Right ventricle myocardium superior (tissue), 1 donor: ENCODE results near the gene C2orf78. TPM values are rescaled to one million over a fixed set of nuclear protein-coding genes. Genes with fewer than 3 reads are reported as not detected.

Experiments
- ATAC-seq: fragments of 200-7000 bp; cut with Tn5 transposase; one replicate; pipeline ENCODE4 v1.9.1; 2020; ENCODE audit warnings: mild to moderate bottlenecking; ENCODE audit not compliant: poor library complexity
- DNase-seq: peaks from one replicate; pipeline ENCODE4 v3.0.0-alpha.2; 2020
- intact Hi-C: fragments of 100-400 bp; cut with DNase I; formaldehyde crosslinking; loops from one replicate; pipeline ENCODE4 v1.11.2; 2022
- total RNA-seq: library from RNA; stranded (reverse); fragmentation: NEBNext Ultra II Directional; extraction: Animal tissue kit (Norgen Biotek cat#: 25700); gene quantifications from one replicate; pipeline ENCODE4 v1.2.1, GENCODE V29; 2021
- donor health status: DM: no; HTN: yes; CAD: no; lungs with severe emphysema.

Gene C2orf78
- total RNA-seq, 1 donor from 2014 or later: not detected

DNA sequence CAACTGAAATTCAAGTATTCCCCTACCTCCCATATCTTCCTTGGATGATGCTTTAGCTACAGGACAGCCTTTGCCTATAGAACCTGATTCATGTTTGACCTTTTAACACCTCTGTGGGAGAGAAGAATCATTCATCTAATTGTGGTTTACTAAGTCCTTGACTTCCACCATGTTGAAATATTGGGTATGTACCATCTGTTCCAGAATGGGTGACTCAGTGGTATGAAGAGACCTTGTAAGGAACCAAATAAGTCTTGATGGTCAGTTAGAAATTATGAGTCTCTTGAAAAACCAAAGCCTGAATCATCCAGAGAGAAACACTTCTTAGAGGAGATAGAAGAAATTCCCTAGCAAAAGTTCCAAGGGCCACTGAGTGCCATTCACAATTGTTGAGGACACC, 72.2 kb downstream of the C2orf78 start:
- ATAC-seq (no peak), DNase-seq (no peak)

DNA sequence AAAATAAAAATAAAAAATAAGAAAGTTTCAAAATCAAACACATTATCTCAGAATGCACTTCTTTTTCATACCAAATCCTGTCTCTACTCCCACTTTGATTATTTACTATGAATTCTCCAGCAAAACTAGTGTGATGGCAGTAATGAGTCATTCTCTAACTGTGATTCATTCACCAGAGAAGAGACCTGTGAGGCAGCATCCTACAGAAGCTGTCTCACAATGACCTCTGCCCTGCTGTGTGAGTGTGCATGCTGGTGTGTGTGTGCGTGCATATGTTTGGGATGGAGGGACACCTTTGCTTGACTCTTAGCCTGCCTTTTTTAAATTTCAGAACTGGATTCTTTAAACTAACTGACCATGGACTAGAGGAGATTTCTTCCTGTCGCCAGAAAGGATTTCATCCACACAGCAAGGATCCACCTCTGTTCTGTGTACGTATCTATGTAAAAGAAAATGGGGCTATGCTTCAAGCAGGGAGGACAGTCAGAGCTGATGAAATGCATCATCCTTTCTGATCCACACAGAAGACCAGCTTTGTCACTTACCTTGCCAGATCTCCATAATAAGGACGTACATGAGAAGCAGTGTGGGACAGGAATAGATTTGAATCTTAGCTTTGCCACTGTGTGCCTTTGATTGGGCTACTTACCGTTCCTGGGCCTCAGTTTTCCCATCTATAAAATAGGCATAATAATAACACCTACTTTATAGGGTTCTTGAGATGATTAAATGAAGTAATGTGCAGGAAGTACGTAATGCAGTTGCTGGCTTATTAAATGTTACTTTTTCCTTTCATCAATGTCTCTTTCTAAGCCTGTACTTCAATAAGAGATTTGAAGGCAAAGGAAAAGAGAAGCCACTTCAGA, 76.0 kb downstream of the C2orf78 start:
- ATAC-seq: no peak
- DNase-seq: no peak
- intact Hi-C loops: no loop called here

More for the DNA sequence above, 72.2 kb downstream of the C2orf78 start:
- intact Hi-C loops: no loop called here

DNA sequence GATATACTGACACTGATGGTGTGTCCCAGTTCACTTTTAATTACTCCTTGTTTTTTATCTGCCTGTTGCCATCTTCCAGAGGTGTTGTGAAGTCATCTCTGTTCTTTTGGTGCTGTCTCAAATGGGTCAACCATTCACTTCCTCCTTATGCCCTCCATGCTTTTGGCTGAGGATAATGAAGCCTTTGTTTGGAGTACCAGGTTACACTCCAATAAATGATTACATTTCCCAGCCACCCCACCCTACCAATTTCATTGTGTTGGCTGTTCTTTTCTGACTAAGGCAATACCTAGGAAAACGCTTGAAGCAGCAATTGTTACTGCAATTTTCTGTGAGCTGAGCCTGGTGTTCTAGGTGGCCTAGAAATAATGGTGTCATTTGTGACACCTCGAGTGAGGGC, 79.0 kb downstream of the C2orf78 start:
- DNase-seq: no peak
- intact Hi-C loops: no loop called here

More for the DNA sequence above, 79.0 kb downstream of the C2orf78 start:
- no peak for ATAC-seq

Other genes with a start within 250 kb of the C2orf78 start
- gene NAT8, start 141.8 kb upstream of the C2orf78 start, total RNA-seq: not detected
- gene TPRKB, start 46.8 kb upstream of the C2orf78 start, total RNA-seq: 39.2 TPM
- 11.4 TPM for gene DUSP11, start 4.1 kb upstream of the C2orf78 start, total RNA-seq
- gene STAMBP, start 44.8 kb downstream of the C2orf78 start, total RNA-seq: 27.7 TPM
- 1.7 TPM for gene ACTG2, start 108.8 kb downstream of the C2orf78 start, total RNA-seq
- 17.7 TPM for gene DGUOK, start 142.7 kb downstream of the C2orf78 start, total RNA-seq
- gene TET3, start 200.7 kb downstream of the C2orf78 start, total RNA-seq: 2.0 TPM